Measurements from ENCODE around the gene ZSCAN31. TPM values are rescaled to one million over a fixed set of nuclear protein-coding genes. Genes with fewer than 3 reads are reported as not detected.

Gene ZSCAN31
- 66.2 and 80.3 TPM in 2 replicates for total RNA-seq

GRCh38 chr6:28335564-28336283, at the start of gene ZSCAN31:
Gene ZSCAN31 (minus strand): TSS chr6:28336148. CDS start chr6:28329683, 6,465 bp downstream.

GRCh38 chr6:28349892-28350737, 14.2 kb upstream of the ZSCAN31 start, which contains the start of gene ZKSCAN3:
Gene ZKSCAN3 (plus strand): TSS chr6:28349947. CDS start chr6:28359587, 9,640 bp downstream.

GRCh38 chr6:28281288-28282064, 54.5 kb downstream of the ZSCAN31 start, which contains the start of gene PGBD1:
Gene PGBD1 (plus strand): TSS chr6:28281572. CDS start chr6:28283814, 2,242 bp downstream.

Small RNA genes lying within 50 kb of the gene (small RNA-seq; reads per million reads assigned to genes)
- not detected for gene AL021997.1
- gene AL021997.2, result not detected

Other genes with a start within 250 kb of the ZSCAN31 start
- 7.1 and 8.4 TPM in 2 replicates for gene ZSCAN16, start 211.5 kb downstream of the ZSCAN31 start, total RNA-seq
- 22.6 and 23.9 TPM in 2 replicates for gene ZKSCAN8, start 194.3 kb downstream of the ZSCAN31 start, total RNA-seq
- gene ZSCAN9, start 110.9 kb downstream of the ZSCAN31 start, total RNA-seq, result 16.7 and 17.3 TPM in 2 replicates
- gene ZKSCAN4, start 83.9 kb downstream of the ZSCAN31 start, total RNA-seq, result 3.2 and 4.8 TPM in 2 replicates
- gene NKAPL, start 76.9 kb downstream of the ZSCAN31 start, total RNA-seq, result 0.43 and 0.80 TPM in 2 replicates
- 15.0 and 15.1 TPM in 2 replicates for gene ZSCAN26, start 69.0 kb downstream of the ZSCAN31 start, total RNA-seq
- gene PGBD1, start 54.6 kb downstream of the ZSCAN31 start, total RNA-seq, result 9.1 and 9.7 TPM in 2 replicates
- 3.1 and 3.4 TPM in 2 replicates for gene ZKSCAN3, start 13.8 kb upstream of the ZSCAN31 start, total RNA-seq
- gene ZSCAN12, start 63.6 kb upstream of the ZSCAN31 start, total RNA-seq, result 4.9 and 5.7 TPM in 2 replicates
- 0.65 and 1.5 TPM in 2 replicates for gene ZSCAN23, start 107.3 kb upstream of the ZSCAN31 start, total RNA-seq
- not detected in 2 replicates for gene GPX6, start 179.6 kb upstream of the ZSCAN31 start, total RNA-seq
- gene GPX5, start 189.7 kb upstream of the ZSCAN31 start, total RNA-seq, result not detected in 2 replicates

Measured in thoracic aorta endothelial cell (primary cell).